ENCODE data around the gene CARNS1.

GRCh38 chr11:67395555-67396258 lies 19.8 kb upstream of the CARNS1 start:
- TF ChIP-seq ZNF565 (CRISPR knock-in tag; conservative IDR thresholded peaks at IDR 0.05; ENCODE audit: low read depth) (no peak), CSRNP3 (CRISPR knock-in tag; IDR thresholded peaks at IDR 0.05) (no peak), ZNF70 (CRISPR knock-in tag; IDR thresholded peaks at IDR 0.05) (no peak), ZFP3 (CRISPR knock-in tag; IDR thresholded peaks at IDR 0.05) (no peak), CREB5 (CRISPR knock-in tag; IDR thresholded peaks at IDR 0.05; ENCODE audit: low read depth) (no peak), RARB (CRISPR knock-in tag; IDR thresholded peaks at IDR 0.05) (no peak), ZC3H10 (CRISPR knock-in tag; IDR thresholded peaks at IDR 0.05) (no peak), ARNTL (CRISPR knock-in tag; IDR thresholded peaks at IDR 0.05; ENCODE audit: borderline replicate concordance, low read depth) (no peak)

All from SK-N-SH treated with all-trans-retinoic acid at 6 μM for 48 hours (cell line).